PC-9 (cell line): ENCODE measurements around the gene S100PBP.

Experiments used
- CTCF ChIP-seq: fragments of 200-600 bp; sonication (generic); conservative IDR thresholded peaks from 2 replicates; pipeline ENCODE4 v1.6.1; 2017; ENCODE audit warnings: mixed run types, antibody characterized with exemption, mild to moderate bottlenecking, moderate library complexity
- EZH2 ChIP-seq: fragments of 200-600 bp; sonication (generic); IDR thresholded peaks from 2 replicates; pipeline ENCODE4 v1.8.0; 2017; ENCODE audit warnings: antibody characterized with exemption, low read depth

DNA sequence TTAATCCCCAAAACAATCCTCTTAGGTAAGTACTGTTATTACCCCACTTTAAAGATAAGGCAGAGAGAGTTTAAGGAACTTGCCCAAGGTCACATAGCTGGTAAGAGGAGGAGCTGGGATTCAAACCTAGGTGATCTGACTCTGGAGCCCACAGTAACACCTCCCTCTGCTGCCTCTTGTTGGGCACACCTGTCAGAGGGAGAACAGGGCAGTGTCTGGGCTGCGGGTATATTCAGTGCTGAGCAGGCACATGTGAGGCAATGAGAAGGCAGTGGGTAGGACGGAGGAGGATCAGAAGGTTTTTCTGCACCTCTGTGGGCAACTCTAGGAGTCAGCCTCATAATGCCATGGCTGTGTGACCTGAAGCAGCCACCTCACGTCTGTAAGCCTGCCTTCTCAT, 70.7 kb downstream of the S100PBP start:
- no peak for TF ChIP-seq CTCF
- TF ChIP-seq EZH2 = no peak
